Measurements from ENCODE around the gene RAB36. TPM values are rescaled to one million over a fixed set of nuclear protein-coding genes. Genes with fewer than 3 reads are reported as not detected.

The RAB36 gene
- polyA plus RNA-seq, 3 donors = 0.37 to 0.78 (median 0.49) TPM

DNA sequence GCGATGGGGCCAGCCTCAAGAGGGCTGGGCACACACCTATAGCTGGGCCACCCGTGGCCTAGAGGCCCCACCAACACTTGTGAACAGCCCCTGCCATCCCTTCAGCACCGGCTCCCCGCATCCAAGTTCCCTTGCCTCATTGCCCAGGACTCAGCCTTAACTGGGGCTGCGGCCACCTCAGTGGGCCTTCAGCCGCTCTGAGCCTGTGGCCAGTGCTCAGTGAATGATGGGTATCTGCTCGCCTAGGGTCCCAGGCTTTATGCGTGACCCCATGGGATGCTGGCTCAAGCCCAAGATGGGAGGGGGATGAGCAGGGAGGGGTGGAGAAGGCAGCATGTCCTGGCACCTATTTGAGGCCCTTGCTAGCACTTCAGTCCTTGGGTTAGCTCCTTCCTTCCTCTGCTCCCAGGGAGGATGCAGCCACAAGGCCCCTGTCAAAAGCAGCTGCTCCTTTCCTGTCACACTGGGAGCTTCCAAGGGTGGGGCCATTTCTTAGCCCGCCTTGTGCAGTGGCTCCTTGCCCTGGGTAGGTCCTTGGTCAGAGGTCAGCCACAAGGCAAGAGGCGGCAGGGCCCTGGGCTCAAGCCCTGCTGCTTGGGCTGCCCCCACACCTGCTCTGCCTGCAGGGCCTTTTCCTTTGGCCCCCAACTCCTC is 43.1 kb upstream of the RAB36 start:
- TF ChIP-seq, protein P1, sequence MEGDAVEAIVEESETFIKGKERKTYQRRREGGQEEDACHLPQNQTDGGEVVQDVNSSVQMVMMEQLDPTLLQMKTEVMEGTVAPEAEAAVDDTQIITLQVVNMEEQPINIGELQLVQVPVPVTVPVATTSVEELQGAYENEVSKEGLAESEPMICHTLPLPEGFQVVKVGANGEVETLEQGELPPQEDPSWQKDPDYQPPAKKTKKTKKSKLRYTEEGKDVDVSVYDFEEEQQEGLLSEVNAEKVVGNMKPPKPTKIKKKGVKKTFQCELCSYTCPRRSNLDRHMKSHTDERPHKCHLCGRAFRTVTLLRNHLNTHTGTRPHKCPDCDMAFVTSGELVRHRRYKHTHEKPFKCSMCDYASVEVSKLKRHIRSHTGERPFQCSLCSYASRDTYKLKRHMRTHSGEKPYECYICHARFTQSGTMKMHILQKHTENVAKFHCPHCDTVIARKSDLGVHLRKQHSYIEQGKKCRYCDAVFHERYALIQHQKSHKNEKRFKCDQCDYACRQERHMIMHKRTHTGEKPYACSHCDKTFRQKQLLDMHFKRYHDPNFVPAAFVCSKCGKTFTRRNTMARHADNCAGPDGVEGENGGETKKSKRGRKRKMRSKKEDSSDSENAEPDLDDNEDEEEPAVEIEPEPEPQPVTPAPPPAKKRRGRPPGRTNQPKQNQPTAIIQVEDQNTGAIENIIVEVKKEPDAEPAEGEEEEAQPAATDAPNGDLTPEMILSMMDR (IDR thresholded peaks at IDR 0.05) = no peak
- no peak for DNase-seq
- H3K27ac ChIP-seq (ENCODE audit: low read depth in 1 of 2, low read length in 2 of 2) = no peak overlapping the region
- H3K4me1 ChIP-seq (ENCODE audit: control insufficient read depth in 1 of 2, insufficient read depth in 2 of 2, low read length in 2 of 2) = no peaks in the 10 kb centered on the region
- H3K4me3 Mint-ChIP-seq = no peak overlapping the region
- no peak overlapping the region for H3K4me2 ChIP-seq (replicated peaks; ENCODE audit: extremely low read depth, low read length, poor library complexity, severe bottlenecking)
- no peaks in the 10 kb centered on the region for H4K20me1 ChIP-seq (ENCODE audit: insufficient read depth, low read length)
- H3K79me2 ChIP-seq (ENCODE audit: insufficient read depth, low read length) = no peaks in the 10 kb centered on the region
- no peaks in the 10 kb centered on the region for H3K9me3 ChIP-seq (replicated peaks in 1 of 2; ENCODE audit: control insufficient read depth in 1 of 2, insufficient read depth in 1 of 2, low read length in 2 of 2)
- no peak overlapping the region for H3K27ac Mint-ChIP-seq
- H3K9me3 Mint-ChIP-seq = peaks cover 0 to 1% (median 0%) of the 10 kb centered on the region in 7 donors
- H3K36me3 ChIP-seq (replicated peaks in 1 of 2; ENCODE audit: control insufficient read depth in 1 of 2, insufficient read depth in 2 of 2, low read length in 2 of 2) = no peaks in the 10 kb centered on the region
- H3K27me3 Mint-ChIP-seq (ENCODE audit: low read depth in 3 of 3) = peaks cover 0 to 2% (median 2%) of the 10 kb centered on the region in 3 donors
- H2AFZ ChIP-seq (ENCODE audit: insufficient read depth, low read depth, low read length, poor library complexity, severe bottlenecking) = no peak overlapping the region
- H3K9ac ChIP-seq (ENCODE audit: insufficient read depth, low read length, poor library complexity, severe bottlenecking) = no peak overlapping the region
- no peaks in the 10 kb centered on the region for H3K36me3 Mint-ChIP-seq
- intact Hi-C loops (cut with micrococcal nuclease) = no loop called here
- 94% methylated on average over 10 of the region's 10 CpGs for WGBS (ENCODE audit: insufficient coverage)
- no peaks in the 10 kb centered on the region for H3K27me3 ChIP-seq (ENCODE audit: control insufficient read depth in 2 of 2, insufficient read depth in 2 of 2, low read length in 2 of 2)
- H3K4me1 Mint-ChIP-seq = no peaks in the 10 kb centered on the region
- H3K4me3 ChIP-seq (replicated peaks in 1 of 3; ENCODE audit: low read depth in 2 of 3, low read length in 3 of 3) = no peak overlapping the region

DNA sequence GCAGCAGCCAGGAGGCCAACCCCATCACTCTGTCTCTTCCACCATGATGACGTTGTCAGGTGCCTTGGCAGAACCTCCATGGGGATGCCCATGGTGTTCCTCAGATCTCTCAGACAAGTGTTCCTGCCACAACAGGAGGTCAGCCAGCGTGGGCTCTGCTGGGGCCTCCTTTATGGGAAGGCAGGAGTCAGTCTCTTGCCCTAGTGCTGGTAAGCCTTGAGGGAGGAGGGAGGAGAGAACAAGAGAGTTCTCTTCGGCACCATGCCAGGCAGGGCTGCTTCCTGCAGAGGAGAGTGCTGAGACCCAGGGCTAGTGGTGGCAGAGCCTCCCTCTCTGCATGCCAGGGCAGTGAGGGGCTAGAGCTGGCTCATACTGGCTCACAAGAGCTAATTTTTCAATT is 42.5 kb upstream of the RAB36 start:
- WGBS (ENCODE audit: insufficient coverage) = 94% methylated on average over 2 of the region's 3 CpGs
- Histone ChIP-seq H3K4me2 (replicated peaks; ENCODE audit: extremely low read depth, low read length, poor library complexity, severe bottlenecking) (no peak overlapping the region), H3K4me1 (ENCODE audit: control insufficient read depth in 1 of 2, insufficient read depth in 2 of 2, low read length in 2 of 2) (no peaks in the 10 kb centered on the region), H3K4me3 (replicated peaks in 1 of 3; ENCODE audit: low read depth in 2 of 3, low read length in 3 of 3) (no peak overlapping the region), H3K9me3 (replicated peaks in 1 of 2; ENCODE audit: control insufficient read depth in 1 of 2, insufficient read depth in 1 of 2, low read length in 2 of 2) (no peaks in the 10 kb centered on the region), H4K20me1 (ENCODE audit: insufficient read depth, low read length) (no peaks in the 10 kb centered on the region), H3K79me2 (ENCODE audit: insufficient read depth, low read length) (no peaks in the 10 kb centered on the region), H3K27me3 (ENCODE audit: control insufficient read depth in 2 of 2, insufficient read depth in 2 of 2, low read length in 2 of 2) (no peaks in the 10 kb centered on the region), H3K27ac (ENCODE audit: low read depth in 1 of 2, low read length in 2 of 2) (no peak overlapping the region), H3K36me3 (replicated peaks in 1 of 2; ENCODE audit: control insufficient read depth in 1 of 2, insufficient read depth in 2 of 2, low read length in 2 of 2) (no peaks in the 10 kb centered on the region), H2AFZ (ENCODE audit: insufficient read depth, low read depth, low read length, poor library complexity, severe bottlenecking) (no peak overlapping the region), H3K9ac (ENCODE audit: insufficient read depth, low read length, poor library complexity, severe bottlenecking) (no peak overlapping the region)
- Mint-ChIP-seq H3K4me3 (no peak overlapping the region), H3K27me3 (ENCODE audit: low read depth in 3 of 3) (peaks cover 0 to 2% (median 0%) of the 10 kb centered on the region in 3 donors), H3K36me3 (no peaks in the 10 kb centered on the region), H3K9me3 (peaks cover 0 to 1% (median 0%) of the 10 kb centered on the region in 7 donors), H3K4me1 (no peaks in the 10 kb centered on the region), H3K27ac (no peak overlapping the region)
- intact Hi-C loops (cut with micrococcal nuclease) = no loop called here
- TF ChIP-seq, protein P1 (IDR thresholded peaks at IDR 0.05) = no peak
- DNase-seq = no peak
